D721Med (cell line): ENCODE data around the gene INO80C.
"Not testable (repeated sequence)": the region's sequence is repeated elsewhere in the genome, so short reads cannot be mapped to it uniquely, and the experiment has no call there.

Source experiments
- DNase-seq: peaks from one replicate; pipeline ENCODE4 v3.0.0; 2011; ENCODE audit warnings: low spot score; ENCODE audit not compliant: insufficient read length
- FAIRE-seq: peaks from 2 replicates; lab custom pipeline; 2011; peaks lifted over from hg19 to GRCh38; lab: Jason Lieb, UNC
- CTCF ChIP-seq: IDR thresholded peaks from 2 replicates; pipeline ENCODE4 v1.5.1; 2012; ENCODE audit warnings: mild to moderate bottlenecking, control low read depth; ENCODE audit not compliant: insufficient read depth; ENCODE audit errors: missing control alignments

The INO80C gene

GRCh38 chr18:35459997-35460396 is 37.8 kb downstream of the INO80C start:
- TF ChIP-seq CTCF = no peak
- no peak for FAIRE-seq

GRCh38 chr18:35458677-35459441 is 38.9 kb downstream of the INO80C start:
- no peak for TF ChIP-seq CTCF
- no peak for DNase-seq
- FAIRE-seq = no peak

More at GRCh38 chr18:35459997-35460396, 37.8 kb downstream of the INO80C start:
- DNase-seq = no peak

GRCh38 chr18:35458271-35458670 is 39.5 kb downstream of the INO80C start:
- DNase-seq (no peak), FAIRE-seq (no peak)
- TF ChIP-seq CTCF = no peak

- no peak for DNase-seq
- no peak for FAIRE-seq
Observed at GRCh38 chr18:35457140-35457704, 40.5 kb downstream of the INO80C start.

GRCh38 chr18:35455926-35456763 is 41.6 kb downstream of the INO80C start:
- DNase-seq = no peak
- TF ChIP-seq CTCF = no peak
- no peak for FAIRE-seq

More at GRCh38 chr18:35457140-35457704, 40.5 kb downstream of the INO80C start:
- no peak for TF ChIP-seq CTCF

GRCh38 chr18:35454803-35455202 is 43.0 kb downstream of the INO80C start:
- FAIRE-seq = no peak
- TF ChIP-seq CTCF = no peak
- DNase-seq = no peak

GRCh38 chr18:35453065-35453464 is 44.7 kb downstream of the INO80C start:
- not testable (repeated sequence) for FAIRE-seq

More at GRCh38 chr18:35453065-35453464, 44.7 kb downstream of the INO80C start:
- DNase-seq = not testable (repeated sequence)
